K562 (cell line): ENCODE measurements around the gene SMG1. TPM values are rescaled to one million over a fixed set of nuclear protein-coding genes. Genes with fewer than 3 reads are reported as not detected.

Experiments used
- CBFA2T3 ChIP-seq: fragments of 450-650 bp; IDR thresholded peaks from 2 replicates; pipeline ENCODE4 v1.6.1; 2017
- DDX20 ChIP-seq: fragments of 450-650 bp; IDR thresholded peaks from 2 replicates; pipeline ENCODE4 v1.6.1; 2016; ENCODE audit warnings: missing genetic modification characterization, low read depth, mild to moderate bottlenecking, missing compliant biosample characterization, moderate library complexity
- EHMT2 ChIP-seq: fragments of 450-650 bp; IDR thresholded peaks from 2 replicates; pipeline ENCODE4 v1.6.1; 2018; ENCODE audit warnings: antibody characterized with exemption
- EP300 ChIP-seq: IDR thresholded peaks from 2 replicates; pipeline ENCODE4 v1.6.1; 2012; ENCODE audit warnings: low read length, improper control_type of control experiment
- IRF2 ChIP-seq: sonication (generic); formaldehyde crosslinking; IDR thresholded peaks from 2 replicates; pipeline ENCODE4 v1.8.1; 2022; ENCODE audit warnings: mild to moderate bottlenecking, missing genetic modification reagents
- KDM1A ChIP-seq, 2 experiments: fragments of 450-650 bp; IDR thresholded peaks; 2 replicates each; pipeline ENCODE4 v1.6.1; 2016; ENCODE audit warnings: mild to moderate bottlenecking in 2 of 2
- NFE2 ChIP-seq: IDR thresholded peaks from 2 replicates; pipeline ENCODE4 v1.6.1; 2014; ENCODE audit warnings: antibody characterized with exemption, low read depth
- NFE2L1 ChIP-seq: fragments of 450-650 bp; IDR thresholded peaks from 2 replicates; pipeline ENCODE4 v1.6.1; 2016; ENCODE audit warnings: missing genetic modification characterization, low read depth, mild to moderate bottlenecking, missing compliant biosample characterization, moderate library complexity, borderline replicate concordance
- PHF20 ChIP-seq: fragments of 450-650 bp; IDR thresholded peaks from 2 replicates; pipeline ENCODE4 v1.6.1; 2018; ENCODE audit not compliant: partially characterized antibody
- RBM39 ChIP-seq: fragments of 200-400 bp; formaldehyde crosslinking; optimal IDR thresholded peaks from 2 replicates; pipeline ENCODE3; 2018; ENCODE audit warnings: low read depth, low read length
- THRAP3 ChIP-seq: fragments of 450-650 bp; IDR thresholded peaks from 2 replicates; pipeline ENCODE4 v1.6.1; 2016; ENCODE audit warnings: mild to moderate bottlenecking, inconsistent platforms, borderline replicate concordance
- YBX1 ChIP-seq: fragments of 450-650 bp; IDR thresholded peaks from 2 replicates; pipeline ENCODE4 v1.7.1; 2016; ENCODE audit warnings: mild to moderate bottlenecking
- ZNF212 ChIP-seq: fragments of 450-650 bp; formaldehyde crosslinking; IDR thresholded peaks from 2 replicates; pipeline ENCODE4 v1.4.0; 2020; ENCODE audit warnings: mild to moderate bottlenecking
- ZNF584 ChIP-seq: fragments of 200-800 bp; sonication (Bioruptor generic); IDR thresholded peaks from 2 replicates; pipeline ENCODE4 v1.6.1; 2016; ENCODE audit warnings: low read depth, mild to moderate bottlenecking, missing genetic modification characterization, missing compliant biosample characterization
- ZNF76 ChIP-seq: fragments of 250-450 bp; sonication (Bioruptor Pico); IDR thresholded peaks from 2 replicates; pipeline ENCODE4 v1.4.0; 2020; ENCODE audit warnings: mild to moderate bottlenecking, moderate library complexity, borderline replicate concordance
- polyA plus RNA-seq, 8 experiments: library from polyadenylated mRNA; depleted of rRNA in 4 of 8; stranded (reverse) in 5 of 8; unstranded in 3 of 8; fragments of >200 nt; fragmentation: Nextera tagmentation in 2 of 8; fragmentation: Illumina TruSeq in 1 of 8; extraction: Ambion mirVana in 2 of 8; extraction: Trizol in 1 of 8; gene quantifications; 2 replicates each; pipeline versions ENCODE4 v1.2.1 to v1.2.3, GENCODE V29; 2011 to 2014; ENCODE audit warnings: inconsistent platforms in 1 of 8, missing spikeins in 1 of 8
- total RNA-seq, 7 experiments: library from RNA; depleted of rRNA in 6 of 7; stranded (reverse); fragments of >200 nt in 6 of 7; fragmentation: Illumina TruSeq in 2 of 7; extraction: Trizol in 2 of 7; gene quantifications; 2 replicates each; pipeline versions ENCODE4 v1.2.1 to v1.2.3, GENCODE V29; 2011 to 2021; ENCODE audit warnings: low replicate concordance in 1 of 7
- TF ChIP-seq, protein P1 (sequence below): sonication (generic); formaldehyde crosslinking; IDR thresholded peaks from 2 replicates; pipeline ENCODE4 v1.8.1; 2023; ENCODE audit warnings: mild to moderate bottlenecking, missing genetic modification reagents
- TF ChIP-seq, protein P2 (sequence below): fragments of 250-450 bp; sonication (Bioruptor Pico); IDR thresholded peaks from 2 replicates; pipeline ENCODE4 v1.5.0; 2021; ENCODE audit warnings: mild to moderate bottlenecking, borderline replicate concordance
- TF ChIP-seq, protein P3 (sequence below): IDR thresholded peaks from 2 replicates; pipeline ENCODE4 v1.6.1; 2016; ENCODE audit warnings: missing genetic modification characterization, missing compliant biosample characterization
- TF ChIP-seq, protein P4 (sequence below): fragments of 450-650 bp; formaldehyde crosslinking; IDR thresholded peaks from 2 replicates; pipeline ENCODE4 v1.4.0; 2022; ENCODE audit warnings: missing genetic modification characterization
- TF ChIP-seq, protein P5 (sequence below): fragments of 450-650 bp; IDR thresholded peaks from 2 replicates; pipeline ENCODE4 v1.6.1; 2016; ENCODE audit warnings: antibody characterized with exemption

SMG1 gene
- total and polyA plus RNA-seq, 9 of the 15 experiments (the other 6 are each of a cell fraction or from before 2014, with no cell fraction given), result 3.4 to 54.8 (median 32.0) TPM

DNA sequence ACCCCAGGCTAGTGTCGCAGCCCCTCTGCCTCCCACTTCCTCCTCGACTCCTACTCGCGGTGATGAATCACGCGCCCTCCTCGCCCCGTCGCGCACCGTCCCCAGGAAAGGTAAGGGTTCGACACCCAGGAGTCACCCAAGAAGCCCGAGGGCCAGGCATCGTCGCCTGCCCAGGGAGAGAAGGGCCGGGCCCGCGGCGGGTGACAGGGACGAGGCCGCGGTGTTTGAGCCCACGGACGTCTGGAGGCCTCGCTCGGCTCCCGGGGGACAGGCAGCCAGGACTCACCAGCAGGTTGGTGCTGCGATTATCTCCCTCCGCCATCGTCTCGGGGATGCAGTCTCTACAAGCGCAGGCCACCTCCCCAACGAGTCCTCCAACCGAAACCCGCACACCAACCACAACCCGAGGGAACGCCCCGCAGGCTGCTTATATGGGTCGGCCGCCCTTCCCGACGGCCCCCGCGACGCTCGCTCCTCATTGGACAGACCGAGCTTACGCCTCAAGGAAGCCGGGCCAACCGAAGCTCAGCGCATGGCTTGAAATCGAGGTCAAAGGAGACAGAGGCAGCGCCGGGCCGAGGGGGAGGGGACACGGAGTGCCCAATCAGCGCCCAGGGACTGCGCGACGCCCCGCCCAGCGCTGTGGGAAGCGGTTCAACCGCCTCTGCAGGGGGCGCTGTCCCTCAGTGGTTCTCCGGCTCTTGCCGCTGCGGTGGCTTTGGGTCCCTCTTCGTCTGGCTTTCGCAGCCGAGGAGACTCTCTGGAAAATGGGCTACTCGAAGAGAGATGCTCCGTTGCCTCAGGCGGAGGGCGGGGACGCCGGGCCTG is 124.8 kb downstream of the SMG1 start, which contains the start of gene ARL6IP1 (continued):
- TF ChIP-seq, protein P1, sequence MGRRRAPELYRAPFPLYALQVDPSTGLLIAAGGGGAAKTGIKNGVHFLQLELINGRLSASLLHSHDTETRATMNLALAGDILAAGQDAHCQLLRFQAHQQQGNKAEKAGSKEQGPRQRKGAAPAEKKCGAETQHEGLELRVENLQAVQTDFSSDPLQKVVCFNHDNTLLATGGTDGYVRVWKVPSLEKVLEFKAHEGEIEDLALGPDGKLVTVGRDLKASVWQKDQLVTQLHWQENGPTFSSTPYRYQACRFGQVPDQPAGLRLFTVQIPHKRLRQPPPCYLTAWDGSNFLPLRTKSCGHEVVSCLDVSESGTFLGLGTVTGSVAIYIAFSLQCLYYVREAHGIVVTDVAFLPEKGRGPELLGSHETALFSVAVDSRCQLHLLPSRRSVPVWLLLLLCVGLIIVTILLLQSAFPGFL (CRISPR knock-in tag), result no peak; the same call in 1 of the 2 replicates
- peak; percentile 24; the same call in 1 of the 2 replicates for TF ChIP-seq NFE2
- no peak for TF ChIP-seq CBFA2T3
- TF ChIP-seq, protein P2, sequence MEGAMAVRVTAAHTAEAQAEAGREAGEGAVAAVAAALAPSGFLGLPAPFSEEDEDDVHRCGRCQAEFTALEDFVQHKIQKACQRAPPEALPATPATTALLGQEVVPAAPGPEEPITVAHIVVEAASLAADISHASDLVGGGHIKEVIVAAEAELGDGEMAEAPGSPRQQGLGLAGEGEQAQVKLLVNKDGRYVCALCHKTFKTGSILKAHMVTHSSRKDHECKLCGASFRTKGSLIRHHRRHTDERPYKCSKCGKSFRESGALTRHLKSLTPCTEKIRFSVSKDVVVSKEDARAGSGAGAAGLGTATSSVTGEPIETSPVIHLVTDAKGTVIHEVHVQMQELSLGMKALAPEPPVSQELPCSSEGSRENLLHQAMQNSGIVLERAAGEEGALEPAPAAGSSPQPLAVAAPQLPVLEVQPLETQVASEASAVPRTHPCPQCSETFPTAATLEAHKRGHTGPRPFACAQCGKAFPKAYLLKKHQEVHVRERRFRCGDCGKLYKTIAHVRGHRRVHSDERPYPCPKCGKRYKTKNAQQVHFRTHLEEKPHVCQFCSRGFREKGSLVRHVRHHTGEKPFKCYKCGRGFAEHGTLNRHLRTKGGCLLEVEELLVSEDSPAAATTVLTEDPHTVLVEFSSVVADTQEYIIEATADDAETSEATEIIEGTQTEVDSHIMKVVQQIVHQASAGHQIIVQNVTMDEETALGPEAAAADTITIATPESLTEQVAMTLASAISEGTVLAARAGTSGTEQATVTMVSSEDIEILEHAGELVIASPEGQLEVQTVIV (CRISPR knock-in tag), result no peak
- TF ChIP-seq KDM1A (IDR thresholded peaks at IDR 0.05), result no peak; a peak in 1 of 4 replicates
- TF ChIP-seq EP300, result peak; percentile 34
- no peak for TF ChIP-seq NFE2L1 (tag)
- no peak for TF ChIP-seq IRF2 (CRISPR knock-in tag)
- TF ChIP-seq EHMT2, result no peak
- TF ChIP-seq RBM39, result no peak
- TF ChIP-seq ZNF212 (CRISPR knock-in tag), result no peak
- TF ChIP-seq, protein P3, sequence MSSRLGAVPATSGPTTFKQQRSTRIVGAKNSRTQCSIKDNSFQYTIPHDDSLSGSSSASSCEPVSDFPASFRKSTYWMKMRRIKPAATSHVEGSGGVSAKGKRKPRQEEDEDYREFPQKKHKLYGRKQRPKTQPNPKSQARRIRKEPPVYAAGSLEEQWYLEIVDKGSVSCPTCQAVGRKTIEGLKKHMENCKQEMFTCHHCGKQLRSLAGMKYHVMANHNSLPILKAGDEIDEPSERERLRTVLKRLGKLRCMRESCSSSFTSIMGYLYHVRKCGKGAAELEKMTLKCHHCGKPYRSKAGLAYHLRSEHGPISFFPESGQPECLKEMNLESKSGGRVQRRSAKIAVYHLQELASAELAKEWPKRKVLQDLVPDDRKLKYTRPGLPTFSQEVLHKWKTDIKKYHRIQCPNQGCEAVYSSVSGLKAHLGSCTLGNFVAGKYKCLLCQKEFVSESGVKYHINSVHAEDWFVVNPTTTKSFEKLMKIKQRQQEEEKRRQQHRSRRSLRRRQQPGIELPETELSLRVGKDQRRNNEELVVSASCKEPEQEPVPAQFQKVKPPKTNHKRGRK (tag), result no peak
- TF ChIP-seq ZNF76 (CRISPR knock-in tag), result no peak
- TF ChIP-seq ZNF584, result no peak
- TF ChIP-seq DDX20 (tag), result no peak
- peak; percentile 47 for TF ChIP-seq PHF20
- TF ChIP-seq YBX1, result no peak
- TF ChIP-seq, protein P4, sequence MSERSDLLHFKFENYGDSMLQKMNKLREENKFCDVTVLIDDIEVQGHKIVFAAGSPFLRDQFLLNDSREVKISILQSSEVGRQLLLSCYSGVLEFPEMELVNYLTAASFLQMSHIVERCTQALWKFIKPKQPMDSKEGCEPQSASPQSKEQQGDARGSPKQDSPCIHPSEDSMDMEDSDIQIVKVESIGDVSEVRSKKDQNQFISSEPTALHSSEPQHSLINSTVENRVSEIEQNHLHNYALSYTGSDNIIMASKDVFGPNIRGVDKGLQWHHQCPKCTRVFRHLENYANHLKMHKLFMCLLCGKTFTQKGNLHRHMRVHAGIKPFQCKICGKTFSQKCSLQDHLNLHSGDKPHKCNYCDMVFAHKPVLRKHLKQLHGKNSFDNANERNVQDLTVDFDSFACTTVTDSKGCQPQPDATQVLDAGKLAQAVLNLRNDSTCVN (CRISPR knock-in tag), result no peak
- TF ChIP-seq, protein P5, sequence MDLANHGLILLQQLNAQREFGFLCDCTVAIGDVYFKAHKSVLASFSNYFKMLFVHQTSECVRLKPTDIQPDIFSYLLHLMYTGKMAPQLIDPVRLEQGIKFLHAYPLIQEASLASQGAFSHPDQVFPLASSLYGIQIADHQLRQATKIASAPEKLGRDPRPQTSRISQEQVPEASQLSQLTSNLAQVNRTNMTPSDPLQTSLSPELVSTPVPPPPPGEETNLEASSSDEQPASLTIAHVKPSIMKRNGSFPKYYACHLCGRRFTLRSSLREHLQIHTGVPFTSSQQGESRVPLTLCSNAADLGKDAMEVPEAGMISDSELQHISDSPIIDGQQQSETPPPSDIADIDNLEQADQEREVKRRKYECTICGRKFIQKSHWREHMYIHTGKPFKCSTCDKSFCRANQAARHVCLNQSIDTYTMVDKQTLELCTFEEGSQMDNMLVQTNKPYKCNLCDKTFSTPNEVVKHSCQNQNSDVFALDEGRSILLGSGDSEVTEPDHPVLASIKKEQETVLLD, result no peak
- peak; percentile 47; the same call in 1 of the 2 replicates for TF ChIP-seq THRAP3
